Panc1 (cell line): ENCODE results near the gene RPS4Y2. TPM values are rescaled to one million over a fixed set of nuclear protein-coding genes. Genes with fewer than 3 reads are reported as not detected.

Source experiments
- ATAC-seq: fragments of 200-7000 bp; cut with Tn5 transposase; 2 replicates; pipeline ENCODE4 v1.9.1; 2020; ENCODE audit warnings: mild to moderate bottlenecking, moderate library complexity
- Bru-seq: library from RNA; stranded (reverse); fragments of 400-500 nt; gene quantifications from one replicate; lab custom pipeline; 2021; lab: Mats Ljungman, UMichigan
- BruChase-seq, 2 experiments: library from RNA; stranded (reverse); fragments of 400-500 nt; gene quantifications; one replicate each; lab custom pipeline; 2021; lab: Mats Ljungman, UMichigan
- BruUV-seq: library from RNA; stranded (reverse); fragments of 400-500 nt; replicated peaks from 2 replicates; lab custom pipeline; 2021; lab: Mats Ljungman, UMichigan
- CTCF ChIA-PET: fragments of 300-600 bp; sonication (Branson Sonifier 250); formaldehyde crosslinking; loops from one replicate; lab custom pipeline; 2022; ENCODE audit warnings: antibody characterized with exemption; lab: Charles Lee
- POLR2A ChIA-PET: fragments of 300-600 bp; sonication (Branson Sonifier 250); formaldehyde crosslinking; loops from one replicate; lab custom pipeline; 2022; ENCODE audit warnings: antibody characterized with exemption; lab: Charles Lee
- DNase-seq: peaks from one replicate; pipeline ENCODE4 v3.0.0-alpha.2; 2010; ENCODE audit warnings: low read depth, low spot score
- H3K27ac ChIP-seq: 2 replicates; pipeline ENCODE4 v1.5.1; 2011; ENCODE audit warnings: mild to moderate bottlenecking, low read length, inconsistent platforms
- H3K27me3 ChIP-seq: fragments of 200-500 bp; sonication (Bioruptor generic); 2 replicates; pipeline ENCODE4 v1.6.0; 2014; ENCODE audit warnings: low read length, inconsistent platforms; ENCODE audit not compliant: control insufficient read depth, insufficient read depth
- H3K36me3 ChIP-seq: fragments of 200-500 bp; sonication (Bioruptor generic); 2 replicates; pipeline ENCODE4 v1.5.1; 2014; ENCODE audit warnings: inconsistent platforms, mild to moderate bottlenecking, low read length, moderate library complexity; ENCODE audit not compliant: control insufficient read depth, insufficient read depth
- H3K4me1 ChIP-seq: 2 replicates; pipeline ENCODE4 v1.5.1; 2011; ENCODE audit warnings: inconsistent platforms, mild to moderate bottlenecking, low read length, moderate library complexity; ENCODE audit not compliant: control insufficient read depth, insufficient read depth
- H3K4me3 ChIP-seq, 2 experiments: 2 replicates each; pipeline ENCODE4 v1.5.1; 2011 to 2012; ENCODE audit warnings: low read depth in 2 of 2, low read length in 2 of 2, mild to moderate bottlenecking in 2 of 2, inconsistent platforms in 1 of 2, moderate library complexity in 1 of 2
- H3K9me3 ChIP-seq: fragments of 200-500 bp; sonication (Bioruptor generic); 2 replicates; pipeline ENCODE4 v1.5.1; 2014; ENCODE audit warnings: low read depth, mild to moderate bottlenecking, inconsistent platforms, low read length, moderate library complexity; ENCODE audit not compliant: control insufficient read depth, insufficient read depth
- POLR2AphosphoS5 ChIP-seq: IDR thresholded peaks from 2 replicates; pipeline ENCODE4 v1.6.1; 2012; ENCODE audit warnings: mild to moderate bottlenecking, low read depth, low read length, moderate library complexity
- SIN3A ChIP-seq: IDR thresholded peaks from 2 replicates; pipeline ENCODE4 v1.6.1; 2012; ENCODE audit warnings: low read depth, mild to moderate bottlenecking, low read length, moderate library complexity, borderline replicate concordance; ENCODE audit not compliant: insufficient read depth
- TCF7L2 ChIP-seq: IDR thresholded peaks from 2 replicates; pipeline ENCODE4 v1.6.1; 2011; ENCODE audit warnings: mild to moderate bottlenecking, low read depth, low read length, inconsistent platforms
- in situ Hi-C: cut with HindIII; loops from 2 replicates; pipeline ENCODE4 v1.10.0; 2016; ENCODE audit warnings: low sequenced_read_pairs, low pct_unique_long_range_greater_than_20kb
- intact Hi-C: fragments of 100-400 bp; cut with micrococcal nuclease; formaldehyde crosslinking; loops from one replicate; pipeline ENCODE4 v1.10.0; 2022; ENCODE audit not compliant: unreplicated experiment
- long read RNA-seq: library from polyadenylated mRNA; unstranded; transcript quantifications from one replicate; pipeline ENCODE4 v2.0.0, GENCODE V29; 2021; ENCODE audit not compliant: unreplicated experiment
- polyA plus RNA-seq: library from polyadenylated mRNA; unstranded; fragments of >200 nt; gene quantifications from one replicate; pipeline ENCODE4 v1.2.1, GENCODE V29; 2012; ENCODE audit warnings: missing spikeins; ENCODE audit not compliant: insufficient read length
- total RNA-seq: library from RNA; stranded (reverse); gene quantifications from one replicate; pipeline ENCODE4 v1.2.1, GENCODE V29; 2021; ENCODE audit not compliant: unreplicated experiment
- TF ChIP-seq, protein P1 (sequence below): fragments of 450-650 bp; IDR thresholded peaks from 2 replicates; pipeline ENCODE4 v1.5.1; 2017; ENCODE audit warnings: mild to moderate bottlenecking
- TF ChIP-seq, protein P2 (sequence below), 2 experiments: IDR thresholded peaks; 2 replicates each; pipeline ENCODE4 v1.6.1; 2011 to 2012; ENCODE audit warnings: low read depth in 2 of 2, control low read depth in 1 of 2, low read length in 1 of 2, mild to moderate bottlenecking in 1 of 2, moderate library complexity in 1 of 2; ENCODE audit not compliant: insufficient read depth in 1 of 2

Gene RPS4Y2
- total RNA-seq (not detected), Bru-seq, nascent RNA (not detected), BruChase-seq, experiment 1, labeled RNA remaining after a 2-hour chase (not detected), BruChase-seq, experiment 2, labeled RNA remaining after a 6-hour chase (not detected)
- polyA plus RNA-seq: not detected
- long read RNA-seq: 0 reads

GRCh38 chrY:20755808-20756207 lies at the start of gene RPS4Y2:
Gene RPS4Y2 (plus strand): TSS chrY:20756108. CDS start chrY:20756164, 56 bp downstream.
- no peaks in the 10 kb centered on the region for H3K9me3 ChIP-seq
- no peaks in the 10 kb centered on the region for H3K4me1 ChIP-seq
- in situ Hi-C loops (no loop called here), intact Hi-C loops (no loop called here)
- no peak for TF ChIP-seq POLR2AphosphoS5
- no peak for TF ChIP-seq SIN3A
- no peak for TF ChIP-seq TCF7L2
- TF ChIP-seq, protein P1, sequence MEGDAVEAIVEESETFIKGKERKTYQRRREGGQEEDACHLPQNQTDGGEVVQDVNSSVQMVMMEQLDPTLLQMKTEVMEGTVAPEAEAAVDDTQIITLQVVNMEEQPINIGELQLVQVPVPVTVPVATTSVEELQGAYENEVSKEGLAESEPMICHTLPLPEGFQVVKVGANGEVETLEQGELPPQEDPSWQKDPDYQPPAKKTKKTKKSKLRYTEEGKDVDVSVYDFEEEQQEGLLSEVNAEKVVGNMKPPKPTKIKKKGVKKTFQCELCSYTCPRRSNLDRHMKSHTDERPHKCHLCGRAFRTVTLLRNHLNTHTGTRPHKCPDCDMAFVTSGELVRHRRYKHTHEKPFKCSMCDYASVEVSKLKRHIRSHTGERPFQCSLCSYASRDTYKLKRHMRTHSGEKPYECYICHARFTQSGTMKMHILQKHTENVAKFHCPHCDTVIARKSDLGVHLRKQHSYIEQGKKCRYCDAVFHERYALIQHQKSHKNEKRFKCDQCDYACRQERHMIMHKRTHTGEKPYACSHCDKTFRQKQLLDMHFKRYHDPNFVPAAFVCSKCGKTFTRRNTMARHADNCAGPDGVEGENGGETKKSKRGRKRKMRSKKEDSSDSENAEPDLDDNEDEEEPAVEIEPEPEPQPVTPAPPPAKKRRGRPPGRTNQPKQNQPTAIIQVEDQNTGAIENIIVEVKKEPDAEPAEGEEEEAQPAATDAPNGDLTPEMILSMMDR: no peak
- TF ChIP-seq, protein P2, sequence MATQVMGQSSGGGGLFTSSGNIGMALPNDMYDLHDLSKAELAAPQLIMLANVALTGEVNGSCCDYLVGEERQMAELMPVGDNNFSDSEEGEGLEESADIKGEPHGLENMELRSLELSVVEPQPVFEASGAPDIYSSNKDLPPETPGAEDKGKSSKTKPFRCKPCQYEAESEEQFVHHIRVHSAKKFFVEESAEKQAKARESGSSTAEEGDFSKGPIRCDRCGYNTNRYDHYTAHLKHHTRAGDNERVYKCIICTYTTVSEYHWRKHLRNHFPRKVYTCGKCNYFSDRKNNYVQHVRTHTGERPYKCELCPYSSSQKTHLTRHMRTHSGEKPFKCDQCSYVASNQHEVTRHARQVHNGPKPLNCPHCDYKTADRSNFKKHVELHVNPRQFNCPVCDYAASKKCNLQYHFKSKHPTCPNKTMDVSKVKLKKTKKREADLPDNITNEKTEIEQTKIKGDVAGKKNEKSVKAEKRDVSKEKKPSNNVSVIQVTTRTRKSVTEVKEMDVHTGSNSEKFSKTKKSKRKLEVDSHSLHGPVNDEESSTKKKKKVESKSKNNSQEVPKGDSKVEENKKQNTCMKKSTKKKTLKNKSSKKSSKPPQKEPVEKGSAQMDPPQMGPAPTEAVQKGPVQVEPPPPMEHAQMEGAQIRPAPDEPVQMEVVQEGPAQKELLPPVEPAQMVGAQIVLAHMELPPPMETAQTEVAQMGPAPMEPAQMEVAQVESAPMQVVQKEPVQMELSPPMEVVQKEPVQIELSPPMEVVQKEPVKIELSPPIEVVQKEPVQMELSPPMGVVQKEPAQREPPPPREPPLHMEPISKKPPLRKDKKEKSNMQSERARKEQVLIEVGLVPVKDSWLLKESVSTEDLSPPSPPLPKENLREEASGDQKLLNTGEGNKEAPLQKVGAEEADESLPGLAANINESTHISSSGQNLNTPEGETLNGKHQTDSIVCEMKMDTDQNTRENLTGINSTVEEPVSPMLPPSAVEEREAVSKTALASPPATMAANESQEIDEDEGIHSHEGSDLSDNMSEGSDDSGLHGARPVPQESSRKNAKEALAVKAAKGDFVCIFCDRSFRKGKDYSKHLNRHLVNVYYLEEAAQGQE (IDR thresholded peaks at IDR 0.05; ENCODE audit: insufficient read depth in 1 of 2, low read depth in 2 of 2, low read length in 1 of 2): no peak
- no peaks in the 10 kb centered on the region for H3K36me3 ChIP-seq
- no peak for DNase-seq
- no peak for ATAC-seq
- BruUV-seq: no TSS peak
- H3K27me3 ChIP-seq: no peaks in the 10 kb centered on the region
- CTCF ChIA-PET: no interaction called here
- no peak within 1 kb of the TSS for H3K27ac ChIP-seq
- no peak within 1 kb of the TSS for H3K4me3 ChIP-seq
- POLR2A ChIA-PET: no interaction called here

DNA sequence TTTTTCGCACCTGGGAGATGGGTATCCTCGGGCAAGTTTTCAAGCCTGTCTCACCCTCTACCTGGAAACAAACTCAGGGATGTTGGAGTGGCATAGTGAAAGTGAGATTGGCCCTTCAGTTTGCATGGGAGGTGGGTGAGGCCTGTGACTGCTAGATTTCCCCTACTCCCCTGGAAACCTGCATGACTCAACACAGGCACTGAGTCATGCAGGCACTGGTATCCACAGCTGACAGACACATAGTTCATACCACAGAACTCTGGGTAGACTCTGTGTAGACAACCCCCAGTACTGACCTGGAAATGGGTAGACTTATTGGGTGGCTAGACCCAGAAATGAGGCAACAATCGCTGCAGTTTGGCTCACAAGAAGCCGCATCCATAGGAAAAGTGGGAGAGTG lies 41.5 kb upstream of the RPS4Y2 start:
- in situ Hi-C loops: no loop called here
- Histone ChIP-seq H3K27me3 (no peaks in the 10 kb centered on the region), H3K36me3 (no peaks in the 10 kb centered on the region), H3K4me1 (no peaks in the 10 kb centered on the region), H3K27ac (no peak overlapping the region), H3K9me3 (no peaks in the 10 kb centered on the region), H3K4me3 (no peak overlapping the region)
- ATAC-seq (no peak), DNase-seq (no peak)
- intact Hi-C loops: no loop called here
- TF ChIP-seq, protein P2 (IDR thresholded peaks at IDR 0.05; ENCODE audit: insufficient read depth in 1 of 2, low read depth in 2 of 2, low read length in 1 of 2): no peak
- no peak for TF ChIP-seq TCF7L2
- TF ChIP-seq, protein P1: no peak
- no peak for TF ChIP-seq SIN3A
- no peak for TF ChIP-seq POLR2AphosphoS5
- no TSS peak for BruUV-seq
- CTCF ChIA-PET: no interaction called here
- POLR2A ChIA-PET: no interaction called here
